ENCODE measurements around the gene ZNF385A. TPM values are rescaled to one million over a fixed set of nuclear protein-coding genes. Genes with fewer than 3 reads are reported as not detected.

ZNF385A gene
- total and polyA plus RNA-seq, 9 of the 15 experiments (the other 6 are each of a cell fraction or from before 2014, with no cell fraction given), result 1.0 to 111 (median 7.7) TPM

- no peak for TF ChIP-seq ZBTB43 (CRISPR knock-in tag; IDR thresholded peaks at IDR 0.05)
- peak; percentile 62; the same call in 1 of the 2 replicates for TF ChIP-seq HDAC2 (IDR thresholded peaks at IDR 0.05)
- TF ChIP-seq ZBTB34 (CRISPR knock-in tag; IDR thresholded peaks at IDR 0.05), result no peak
These were observed 3.4 kb downstream of the ZNF385A start (continued) for GRCh38 chr12:54381136-54381535.

- peaks cover 8% of the 10 kb centered on the region for H3K9me1 ChIP-seq (ENCODE audit: control insufficient read depth, insufficient read depth, low read length)
- CTCF ChIA-PET (ENCODE audit: low intra/inter-chr PET ratio), result interaction anchor here (0.6 to 3.8 kb wide), 18 partner anchors 11 to 395 kb away, joined by 3 to 50 read pairs (median 6); partner anchors contain the start of genes COPZ1 and HOXC10
- peak; percentile 88 for FAIRE-seq
- in situ Hi-C loops (cut with MboI), result no loop called here
- H3K79me2 ChIP-seq (ENCODE audit: control insufficient read depth, insufficient read depth, low read length), result peaks cover 61% of the 10 kb centered on the region
- peak overlapping the region; percentile 1 to 86; a peak in 3 of 4 replicates for H3K9ac ChIP-seq (ENCODE audit: insufficient read depth in 1 of 2, low read depth in 2 of 2, low read length in 2 of 2)
- DNase-seq (ENCODE audit: extremely low read depth in 1 of 4, low spot score in 3 of 4), result peak; percentile 85 to 95 (median 90)
- peaks cover 43 to 49% of the 10 kb centered on the region in 2 experiments for H3K4me1 ChIP-seq (replicated peaks in 1 of 2; ENCODE audit: control insufficient read depth in 2 of 2, insufficient read depth in 2 of 2, low read length in 2 of 2)
- H3K27me3 ChIP-seq (ENCODE audit: control insufficient read depth in 2 of 2, insufficient read depth in 2 of 2, low read length in 2 of 2), result no peaks in the 10 kb centered on the region
- peak overlapping the region; percentile 29; the same call in 2 of the 3 replicates for H3K27ac ChIP-seq (ENCODE audit: extremely low read depth, low read depth, low read length)
- H3K4me2 ChIP-seq (ENCODE audit: insufficient read depth, low read length), result peak overlapping the region; percentile 84
- H4K20me1 ChIP-seq (replicated peaks; ENCODE audit: control insufficient read depth, insufficient read depth, low read length), result peaks cover 12% of the 10 kb centered on the region
- peak overlapping the region; percentile 32; the same call in 1 of the 2 replicates for H2AFZ ChIP-seq (ENCODE audit: low read depth, low read length)
- intact Hi-C loops (cut with micrococcal nuclease), result loop anchor here (1.0 kb wide), 2 partner anchors 10 to 15 kb away; no protein-coding TSS in a partner anchor
- H3K9me3 ChIP-seq (replicated peaks; ENCODE audit: control insufficient read depth, insufficient read depth, low read depth, low read length), result no peaks in the 10 kb centered on the region
- 13% methylated on average over 17 of the region's 19 CpGs for WGBS (ENCODE audit: insufficient coverage, low coverage, missing lambda C conversion rate)
- peak overlapping the region; percentile 36; the same call in 1 of the 2 replicates for H3K4me3 ChIP-seq
- BruUV-seq (replicated peaks), result no TSS peak
- POLR2A ChIA-PET, result interaction anchor here (0.9 to 1.7 kb wide), 7 partner anchors 9 to 173 kb away, joined by 3 to 11 read pairs (median 6); no protein-coding TSS in a partner anchor
- peak; percentile 93 for ATAC-seq
- peaks cover 89% of the 10 kb centered on the region for H3K36me3 ChIP-seq (ENCODE audit: control insufficient read depth, insufficient read depth, low read length)
- TF ChIP-seq ZZZ3 (IDR thresholded peaks at IDR 0.05) (peak; percentile 64; the same call in 1 of the 2 replicates), JUNB (CRISPR knock-in tag; conservative IDR thresholded peaks at IDR 0.05) (no peak), BRD9 (IDR thresholded peaks at IDR 0.05; ENCODE audit: low read depth, partially characterized antibody) (no peak), HMGXB4 (CRISPR knock-in tag; IDR thresholded peaks at IDR 0.05) (peak; percentile 86; the same call in 1 of the 2 replicates), MED1 (CRISPR knock-in tag; IDR thresholded peaks at IDR 0.05; ENCODE audit: borderline replicate concordance) (no peak), IFI16 (CRISPR knock-in tag; IDR thresholded peaks at IDR 0.05) (no peak), KHSRP (IDR thresholded peaks at IDR 0.05) (no peak), ZBTB8A (IDR thresholded peaks at IDR 0.05; ENCODE audit: partially characterized antibody) (no peak), ZNF253 (CRISPR knock-in tag; conservative IDR thresholded peaks at IDR 0.05) (no peak), ZNF699 (CRISPR knock-in tag; IDR thresholded peaks at IDR 0.05; ENCODE audit: insufficient replicate concordance) (no peak), HOXB6 (CRISPR knock-in tag; IDR thresholded peaks at IDR 0.05; ENCODE audit: borderline replicate concordance) (no peak), ZNF75A (CRISPR knock-in tag; IDR thresholded peaks at IDR 0.05) (no peak)
These were observed 4.9 kb downstream of the ZNF385A start for GRCh38 chr12:54379398-54380201.
